ENCODE measurements around the gene CYP19A1.

The CYP19A1 gene

GRCh38 chr15:51353976-51354375 lies 15.6 kb upstream of the CYP19A1 start:
- H3K27ac Mint-ChIP-seq (ENCODE audit: low read depth), result no peak overlapping the region
- peaks cover 40% of the 10 kb centered on the region for H3K27me3 Mint-ChIP-seq

DNA sequence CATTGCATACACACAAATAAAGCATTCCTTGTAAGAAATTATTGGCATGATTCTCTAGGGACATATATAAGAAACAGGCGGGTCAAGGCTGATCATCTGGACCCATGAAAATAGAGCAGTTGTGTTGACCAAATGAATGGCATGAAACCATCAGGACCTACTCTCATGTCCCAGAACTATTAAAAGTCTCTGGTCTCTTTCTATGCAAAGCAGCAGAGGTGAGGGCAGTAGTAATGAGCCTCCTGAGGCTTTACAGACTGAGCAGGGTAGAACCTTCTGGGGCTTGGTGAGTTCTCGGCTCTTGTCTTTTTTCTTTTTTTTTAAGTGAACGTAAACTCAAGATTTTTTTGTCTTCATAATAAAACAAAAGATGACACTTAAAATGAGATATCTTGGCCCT lies 12.3 kb upstream of the CYP19A1 start:
- peaks cover 40% of the 10 kb centered on the region for H3K27me3 Mint-ChIP-seq
- DNase-seq (ENCODE audit: low spot score in 2 of 2), result no peak
- no peaks in the 10 kb centered on the region for H3K36me3 Mint-ChIP-seq (ENCODE audit: insufficient read depth)
- no peak overlapping the region for H3K4me3 Mint-ChIP-seq
- no peaks in the 10 kb centered on the region for H3K9me3 Mint-ChIP-seq
- H3K27ac Mint-ChIP-seq (ENCODE audit: low read depth), result no peak overlapping the region
- ATAC-seq (replicated peaks; ENCODE audit: extremely low read depth, poor library complexity, severe bottlenecking), result no peak
- no peaks in the 10 kb centered on the region for H3K4me1 Mint-ChIP-seq

More at GRCh38 chr15:51353976-51354375, 15.6 kb upstream of the CYP19A1 start:
- Mint-ChIP-seq H3K4me3 (no peak overlapping the region), H3K9me3 (no peaks in the 10 kb centered on the region), H3K4me1 (no peaks in the 10 kb centered on the region), H3K36me3 (ENCODE audit: insufficient read depth) (no peaks in the 10 kb centered on the region)
- ATAC-seq (replicated peaks; ENCODE audit: extremely low read depth, poor library complexity, severe bottlenecking) (no peak), DNase-seq (ENCODE audit: low spot score in 2 of 2) (no peak)

DNA sequence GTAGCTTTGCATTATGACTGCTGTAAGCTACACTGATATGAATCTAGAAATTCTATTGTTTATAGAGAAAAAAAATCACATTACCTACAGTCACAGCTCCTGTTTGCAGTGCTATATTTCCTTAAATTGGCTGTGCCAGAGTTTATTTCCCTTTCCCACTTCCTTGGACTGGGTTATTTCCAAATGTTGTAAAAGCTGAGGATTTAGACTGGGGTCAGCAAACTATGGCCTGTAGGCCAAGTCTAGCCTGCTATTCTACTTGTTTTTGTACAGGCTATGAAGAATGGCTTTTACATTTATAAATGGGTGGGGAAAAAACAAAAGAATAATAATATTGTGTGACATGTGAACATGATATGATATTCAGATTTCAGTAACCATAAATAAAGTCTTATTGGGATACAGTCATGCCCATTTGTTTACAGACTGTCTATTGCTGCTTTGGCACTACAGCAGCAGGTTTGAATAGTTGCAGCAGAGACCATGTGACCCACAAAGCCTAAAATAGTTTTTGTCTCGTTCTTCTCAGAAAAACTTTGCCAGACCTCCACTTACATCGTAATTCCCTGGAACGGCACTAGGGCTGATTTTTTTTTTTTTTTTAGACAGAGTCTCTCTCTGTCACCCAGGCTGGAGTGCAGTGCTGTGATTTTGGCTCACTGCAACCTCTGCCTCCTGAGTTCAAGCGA lies 10.9 kb upstream of the CYP19A1 start:
- H3K4me1 Mint-ChIP-seq, result no peaks in the 10 kb centered on the region
- H3K36me3 Mint-ChIP-seq (ENCODE audit: insufficient read depth), result no peaks in the 10 kb centered on the region
- peaks cover 49% of the 10 kb centered on the region for H3K27me3 Mint-ChIP-seq
- no peaks in the 10 kb centered on the region for H3K9me3 Mint-ChIP-seq
- ATAC-seq (replicated peaks; ENCODE audit: extremely low read depth, poor library complexity, severe bottlenecking) (no peak), DNase-seq (ENCODE audit: low spot score in 2 of 2) (no peak)
- no peak overlapping the region for H3K4me3 Mint-ChIP-seq
- no peak overlapping the region for H3K27ac Mint-ChIP-seq (ENCODE audit: low read depth)

- DNase-seq (ENCODE audit: low spot score in 2 of 2) (no peak), ATAC-seq (replicated peaks; ENCODE audit: extremely low read depth, poor library complexity, severe bottlenecking) (no peak)
- Mint-ChIP-seq H3K27ac (ENCODE audit: low read depth) (no peak overlapping the region), H3K9me3 (no peaks in the 10 kb centered on the region), H3K27me3 (peaks cover 45% of the 10 kb centered on the region), H3K4me3 (no peak overlapping the region), H3K36me3 (ENCODE audit: insufficient read depth) (no peaks in the 10 kb centered on the region), H3K4me1 (no peaks in the 10 kb centered on the region)
Measured at GRCh38 chr15:51348688-51349087, 10.3 kb upstream of the CYP19A1 start.

DNA sequence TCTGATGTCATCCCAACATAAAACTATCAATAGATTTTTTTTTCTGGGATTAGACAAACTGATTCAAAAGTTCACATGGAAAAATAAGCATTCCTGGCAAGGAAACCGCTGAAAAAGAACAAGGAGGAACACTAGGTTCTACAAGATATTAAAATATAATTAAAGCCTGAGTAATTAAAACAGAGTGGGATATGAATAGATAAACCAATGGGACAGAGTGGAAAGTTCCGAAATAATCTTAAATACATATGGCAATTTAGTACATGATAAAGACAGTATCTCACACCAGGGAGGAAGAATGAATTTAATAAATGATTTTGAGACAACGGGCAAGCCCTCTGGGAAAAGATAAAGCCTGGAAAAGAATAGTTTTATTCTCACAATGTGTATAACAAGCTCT lies 7.7 kb upstream of the CYP19A1 start:
- Mint-ChIP-seq H3K27ac (ENCODE audit: low read depth) (no peak overlapping the region), H3K9me3 (no peaks in the 10 kb centered on the region), H3K27me3 (peaks cover 38% of the 10 kb centered on the region), H3K36me3 (ENCODE audit: insufficient read depth) (no peaks in the 10 kb centered on the region), H3K4me3 (no peak overlapping the region), H3K4me1 (no peaks in the 10 kb centered on the region)
- no peak for ATAC-seq (replicated peaks; ENCODE audit: extremely low read depth, poor library complexity, severe bottlenecking)
- no peak for DNase-seq (ENCODE audit: low spot score in 2 of 2)

GRCh38 chr15:51343466-51343865 lies 5.1 kb upstream of the CYP19A1 start:
- no peaks in the 10 kb centered on the region for H3K36me3 Mint-ChIP-seq (ENCODE audit: insufficient read depth)
- peaks cover 44% of the 10 kb centered on the region for H3K27me3 Mint-ChIP-seq
- ATAC-seq (replicated peaks; ENCODE audit: extremely low read depth, poor library complexity, severe bottlenecking) (no peak), DNase-seq (ENCODE audit: low spot score in 2 of 2) (no peak)
- H3K9me3 Mint-ChIP-seq, result no peaks in the 10 kb centered on the region
- no peaks in the 10 kb centered on the region for H3K4me1 Mint-ChIP-seq
- H3K4me3 Mint-ChIP-seq, result no peak overlapping the region
- H3K27ac Mint-ChIP-seq (ENCODE audit: low read depth), result no peak overlapping the region

- Mint-ChIP-seq H3K27ac (ENCODE audit: low read depth) (no peak overlapping the region), H3K36me3 (ENCODE audit: insufficient read depth) (no peaks in the 10 kb centered on the region), H3K4me3 (no peak overlapping the region), H3K9me3 (no peaks in the 10 kb centered on the region), H3K27me3 (peaks cover 44% of the 10 kb centered on the region), H3K4me1 (no peaks in the 10 kb centered on the region)
- DNase-seq (ENCODE audit: low spot score in 2 of 2) (no peak), ATAC-seq (replicated peaks; ENCODE audit: extremely low read depth, poor library complexity, severe bottlenecking) (no peak)
Measured at GRCh38 chr15:51342227-51342999, 4.0 kb upstream of the CYP19A1 start.

- no peak for ATAC-seq (replicated peaks; ENCODE audit: extremely low read depth, poor library complexity, severe bottlenecking)
- Mint-ChIP-seq H3K4me3 (no peak within 1 kb of the TSS), H3K4me1 (no peaks in the 10 kb centered on the region), H3K36me3 (ENCODE audit: insufficient read depth) (no peaks in the 10 kb centered on the region), H3K27ac (ENCODE audit: low read depth) (no peak within 1 kb of the TSS), H3K27me3 (peaks cover 44% of the 10 kb centered on the region), H3K9me3 (no peaks in the 10 kb centered on the region)
- no peak for DNase-seq (ENCODE audit: low spot score in 2 of 2)
Measured at GRCh38 chr15:51341366-51342226, 3.2 kb upstream of the CYP19A1 start, which contains the start of gene GLDN. TSS of gene GLDN (plus strand) at chr15:51341655. CDS start at chr15:51341685, 30 bp downstream.

DNA sequence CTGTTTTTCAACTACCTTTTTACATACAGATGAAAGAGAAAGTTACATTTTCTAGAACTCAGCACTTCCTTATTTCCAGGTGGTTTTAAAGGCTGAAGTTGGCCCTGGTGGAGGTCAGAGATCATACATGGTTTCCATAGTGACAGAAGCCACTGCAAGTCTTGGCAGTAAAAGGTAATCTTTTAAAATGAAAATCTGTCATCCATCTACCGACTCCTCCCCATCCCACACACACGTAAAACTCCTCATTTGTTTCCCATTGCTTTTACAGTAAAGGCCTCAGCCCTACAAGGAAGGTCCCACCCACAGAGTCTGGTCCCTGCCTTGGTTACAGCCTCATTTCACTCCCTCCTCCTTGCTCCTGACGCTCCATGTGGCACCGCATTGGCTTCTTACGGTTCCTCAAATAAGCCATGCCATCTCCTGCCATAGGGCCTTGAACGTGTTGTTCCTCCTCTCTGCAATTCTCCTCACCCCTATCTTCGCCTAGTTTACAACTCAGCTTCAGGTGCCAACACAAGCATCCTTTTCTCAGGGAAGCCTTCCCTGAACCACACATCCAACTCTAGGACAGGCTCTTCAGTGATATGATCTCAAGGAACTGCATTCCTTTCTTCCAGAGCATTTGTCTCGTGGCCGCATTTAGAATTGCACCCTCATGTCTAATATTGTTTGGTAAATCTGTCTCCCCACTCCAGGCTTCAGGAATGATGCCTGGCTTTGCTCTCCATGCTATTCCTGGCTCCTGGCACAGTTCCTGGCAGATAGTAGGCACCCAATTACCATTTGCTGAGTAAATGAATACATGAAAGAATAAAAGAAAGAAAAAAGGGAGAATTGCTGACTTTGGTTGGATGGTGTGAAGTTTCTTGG lies 2.6 kb downstream of the CYP19A1 start:
- Mint-ChIP-seq H3K36me3 (ENCODE audit: insufficient read depth) (no peaks in the 10 kb centered on the region), H3K27ac (ENCODE audit: low read depth) (no peak overlapping the region), H3K4me3 (no peak overlapping the region), H3K9me3 (no peaks in the 10 kb centered on the region), H3K4me1 (no peaks in the 10 kb centered on the region), H3K27me3 (peaks cover 17% of the 10 kb centered on the region)
- no peak for ATAC-seq (replicated peaks; ENCODE audit: extremely low read depth, poor library complexity, severe bottlenecking)
- DNase-seq (ENCODE audit: low spot score in 2 of 2), result no peak

- ATAC-seq (replicated peaks; ENCODE audit: extremely low read depth, poor library complexity, severe bottlenecking), result no peak
- Mint-ChIP-seq H3K27me3 (peaks cover 15% of the 10 kb centered on the region), H3K9me3 (no peaks in the 10 kb centered on the region), H3K36me3 (ENCODE audit: insufficient read depth) (no peaks in the 10 kb centered on the region), H3K4me1 (no peaks in the 10 kb centered on the region), H3K27ac (ENCODE audit: low read depth) (no peak overlapping the region), H3K4me3 (no peak overlapping the region)
- no peak for DNase-seq (ENCODE audit: low spot score in 2 of 2)
Measured at GRCh38 chr15:51335087-51335486, 3.3 kb downstream of the CYP19A1 start.

DNA sequence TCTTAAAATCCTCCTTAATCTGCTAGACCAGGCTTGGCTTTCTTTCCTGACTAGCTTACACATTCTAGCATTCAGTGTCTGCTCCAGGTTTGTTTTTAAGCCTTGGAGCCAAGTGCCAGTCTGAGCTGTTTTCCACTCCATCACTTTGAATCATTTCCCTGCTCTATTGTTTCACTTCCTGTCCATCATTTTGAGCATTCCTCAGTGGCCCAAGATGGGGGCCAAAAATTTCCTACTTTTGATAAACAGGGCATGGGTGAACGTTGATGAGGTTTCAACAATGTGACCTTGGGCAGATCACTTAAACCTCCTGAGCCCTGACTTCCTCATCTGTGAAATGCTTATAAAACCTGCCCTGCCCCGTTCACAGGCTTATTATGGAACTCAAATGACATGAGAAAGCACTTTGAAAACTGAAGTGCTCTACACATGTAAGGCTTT lies 4.4 kb downstream of the CYP19A1 start:
- H3K4me1 Mint-ChIP-seq, result no peaks in the 10 kb centered on the region
- no peaks in the 10 kb centered on the region for H3K36me3 Mint-ChIP-seq (ENCODE audit: insufficient read depth)
- H3K27ac Mint-ChIP-seq (ENCODE audit: low read depth), result no peak overlapping the region
- DNase-seq (ENCODE audit: low spot score in 2 of 2) (no peak), ATAC-seq (replicated peaks; ENCODE audit: extremely low read depth, poor library complexity, severe bottlenecking) (no peak)
- H3K9me3 Mint-ChIP-seq, result no peaks in the 10 kb centered on the region
- H3K27me3 Mint-ChIP-seq, result peaks cover 5% of the 10 kb centered on the region
- H3K4me3 Mint-ChIP-seq, result no peak overlapping the region

- H3K36me3 Mint-ChIP-seq (ENCODE audit: insufficient read depth), result no peaks in the 10 kb centered on the region
- H3K4me3 Mint-ChIP-seq, result no peak overlapping the region
- no peak for ATAC-seq (replicated peaks; ENCODE audit: extremely low read depth, poor library complexity, severe bottlenecking)
- H3K27me3 Mint-ChIP-seq, result peaks cover under 1% of the 10 kb centered on the region
- no peak overlapping the region for H3K27ac Mint-ChIP-seq (ENCODE audit: low read depth)
- H3K9me3 Mint-ChIP-seq, result no peaks in the 10 kb centered on the region
- H3K4me1 Mint-ChIP-seq, result no peaks in the 10 kb centered on the region
- no peak for DNase-seq (ENCODE audit: low spot score in 2 of 2)
Measured at GRCh38 chr15:51333571-51333970, 4.8 kb downstream of the CYP19A1 start.

Data from central memory CD8-positive, alpha-beta T cell (primary cell).